IPS DF 4.7 (cell line): ENCODE results near the gene IL1RAPL1.

Experiments used
- DNase-seq: peaks from one replicate; pipeline ENCODE4 v3.0.0-alpha.2; 2013; ENCODE audit warnings: low spot score; ENCODE audit errors: extremely low read depth

Gene IL1RAPL1

GRCh38 chrX:29419774-29420553 is 832.7 kb downstream of the IL1RAPL1 start:
- no peak for DNase-seq

GRCh38 chrX:29422034-29422433 is 834.8 kb downstream of the IL1RAPL1 start:
- no peak for DNase-seq

- DNase-seq, result no peak
These were observed 844.6 kb downstream of the IL1RAPL1 start for GRCh38 chrX:29431895-29432294.

- DNase-seq, result no peak
These were observed 845.3 kb downstream of the IL1RAPL1 start for GRCh38 chrX:29432534-29432933.

- DNase-seq, result no peak
These were observed 847.7 kb downstream of the IL1RAPL1 start for GRCh38 chrX:29434939-29435338.

- DNase-seq, result no peak
These were observed 848.1 kb downstream of the IL1RAPL1 start for GRCh38 chrX:29435396-29435795.

- no peak for DNase-seq
These were observed 860.6 kb downstream of the IL1RAPL1 start for GRCh38 chrX:29447867-29448266.

GRCh38 chrX:29453333-29453732 is 866.1 kb downstream of the IL1RAPL1 start:
- DNase-seq, result no peak

GRCh38 chrX:29455702-29456101 is 868.5 kb downstream of the IL1RAPL1 start:
- DNase-seq, result no peak

GRCh38 chrX:29461039-29461438 is 873.8 kb downstream of the IL1RAPL1 start:
- no peak for DNase-seq

GRCh38 chrX:29466456-29466855 is 879.2 kb downstream of the IL1RAPL1 start:
- no peak for DNase-seq

GRCh38 chrX:29468911-29469494 is 881.8 kb downstream of the IL1RAPL1 start:
- no peak for DNase-seq

GRCh38 chrX:29470030-29470429 is 882.8 kb downstream of the IL1RAPL1 start:
- no peak for DNase-seq

GRCh38 chrX:29471829-29472228 is 884.6 kb downstream of the IL1RAPL1 start:
- no peak for DNase-seq

- DNase-seq, result no peak
These were observed 890.6 kb downstream of the IL1RAPL1 start for GRCh38 chrX:29477878-29478277.

GRCh38 chrX:29478336-29479069 is 891.3 kb downstream of the IL1RAPL1 start:
- peak; percentile 14 for DNase-seq

- no peak for DNase-seq
These were observed 900.0 kb downstream of the IL1RAPL1 start for GRCh38 chrX:29487214-29487613.

GRCh38 chrX:29487714-29488113 is 900.5 kb downstream of the IL1RAPL1 start:
- DNase-seq, result no peak

- DNase-seq, result no peak
These were observed 901.7 kb downstream of the IL1RAPL1 start for GRCh38 chrX:29488919-29489318.

- DNase-seq, result no peak
These were observed 903.4 kb downstream of the IL1RAPL1 start for GRCh38 chrX:29490606-29491005.

GRCh38 chrX:29491659-29492058 is 904.4 kb downstream of the IL1RAPL1 start:
- DNase-seq, result no peak

GRCh38 chrX:29496636-29497180 is 909.5 kb downstream of the IL1RAPL1 start:
- DNase-seq, result no peak
